Activated CD8-positive, alpha-beta memory T cell treated with anti-CD3 and anti-CD28 coated beads, Interleukin-2, amount 50 U/mL, for 24 hours (primary cell): ENCODE data around the gene SLC39A7.

Source experiments
- DNase-seq: peaks from one replicate; pipeline ENCODE4 v3.0.0-alpha.2; 2020; ENCODE audit errors: extremely low read depth

The SLC39A7 gene

GRCh38 chr6:33200219-33201146 lies at the start of gene SLC39A7, which contains the start of gene RXRB:
Gene SLC39A7 (plus strand): TSS chr6:33200867. CDS start chr6:33201246, 379 bp downstream.
Gene RXRB (minus strand): TSS chr6:33200665. CDS start chr6:33200476, 189 bp downstream.
- DNase-seq: peak; percentile 99

GRCh38 chr6:33151050-33151449 lies 49.6 kb upstream of the SLC39A7 start:
- DNase-seq: no peak

- DNase-seq: no peak
Measured at GRCh38 chr6:33154349-33154748, 46.3 kb upstream of the SLC39A7 start.

- DNase-seq: no peak
Measured at GRCh38 chr6:33156561-33156960, 44.1 kb upstream of the SLC39A7 start.

GRCh38 chr6:33156964-33157363 lies 43.7 kb upstream of the SLC39A7 start:
- DNase-seq: no peak

GRCh38 chr6:33160096-33160495 lies 40.6 kb upstream of the SLC39A7 start:
- DNase-seq: no peak

GRCh38 chr6:33160728-33161344 lies 39.8 kb upstream of the SLC39A7 start:
- DNase-seq: no peak

GRCh38 chr6:33161354-33162331 lies 39.0 kb upstream of the SLC39A7 start:
- DNase-seq: peak; percentile 31

GRCh38 chr6:33163540-33163939 lies 37.1 kb upstream of the SLC39A7 start:
- DNase-seq: no peak

GRCh38 chr6:33164176-33164575 lies 36.5 kb upstream of the SLC39A7 start:
- no peak for DNase-seq

- DNase-seq: no peak
Measured at GRCh38 chr6:33164665-33165373, 35.8 kb upstream of the SLC39A7 start.

- no peak for DNase-seq
Measured at GRCh38 chr6:33165581-33166258, 34.9 kb upstream of the SLC39A7 start.

GRCh38 chr6:33166363-33166762 lies 34.3 kb upstream of the SLC39A7 start:
- no peak for DNase-seq

GRCh38 chr6:33166811-33167210 lies 33.9 kb upstream of the SLC39A7 start:
- DNase-seq: no peak

- no peak for DNase-seq
Measured at GRCh38 chr6:33167374-33168283, 33.0 kb upstream of the SLC39A7 start.

GRCh38 chr6:33168284-33168601 lies 32.4 kb upstream of the SLC39A7 start:
- no peak for DNase-seq

- DNase-seq: no peak
Measured at GRCh38 chr6:33168639-33169038, 32.0 kb upstream of the SLC39A7 start.

- no peak for DNase-seq
Measured at GRCh38 chr6:33169291-33170175, 31.1 kb upstream of the SLC39A7 start.
